ENCODE data around the gene NKAIN2. TPM values are rescaled to one million over a fixed set of nuclear protein-coding genes. Genes with fewer than 3 reads are reported as not detected.

The NKAIN2 gene
- total RNA-seq, 1 experiment from 2014 or later: not detected

DNA sequence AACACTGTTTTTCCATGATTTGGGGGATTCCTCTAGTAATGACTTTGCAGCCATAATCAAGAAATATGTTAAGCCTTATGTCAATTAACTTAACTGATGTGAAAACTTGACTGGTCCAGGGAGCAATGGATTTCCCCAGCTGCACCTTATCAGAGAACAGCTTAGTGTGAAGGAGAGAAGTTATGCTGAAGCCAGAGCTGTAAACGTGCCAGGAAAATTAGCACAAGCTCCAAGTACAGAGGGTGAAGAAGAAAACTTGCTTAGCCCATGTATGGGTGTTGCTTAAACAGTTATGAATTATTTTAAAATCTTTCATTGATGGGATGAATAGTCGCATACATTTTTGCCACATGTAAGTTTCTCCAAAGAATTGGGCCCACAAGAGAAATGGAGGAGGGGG, 943.7 kb downstream of the NKAIN2 start:
- H3K9me3 Mint-ChIP-seq (ENCODE audit: low read depth, unreplicated experiment): no peaks in the 10 kb centered on the region
- H3K27me3 Mint-ChIP-seq (ENCODE audit: unreplicated experiment): no peaks in the 10 kb centered on the region
- no peak overlapping the region for H3K27ac Mint-ChIP-seq (ENCODE audit: unreplicated experiment)
- BruUV-seq (replicated peaks): no TSS peak
- CTCF ChIA-PET: no interaction called here
- H3K4me1 Mint-ChIP-seq (ENCODE audit: low read depth, unreplicated experiment): no peaks in the 10 kb centered on the region
- intact Hi-C loops (cut with micrococcal nuclease; ENCODE audit: unreplicated experiment): no loop called here
- H3K36me3 Mint-ChIP-seq (ENCODE audit: insufficient read depth, unreplicated experiment): no peaks in the 10 kb centered on the region
- H3K4me3 Mint-ChIP-seq (ENCODE audit: low read depth, unreplicated experiment): no peak overlapping the region
- DNase-seq: no peak
- TF ChIP-seq, protein P1, sequence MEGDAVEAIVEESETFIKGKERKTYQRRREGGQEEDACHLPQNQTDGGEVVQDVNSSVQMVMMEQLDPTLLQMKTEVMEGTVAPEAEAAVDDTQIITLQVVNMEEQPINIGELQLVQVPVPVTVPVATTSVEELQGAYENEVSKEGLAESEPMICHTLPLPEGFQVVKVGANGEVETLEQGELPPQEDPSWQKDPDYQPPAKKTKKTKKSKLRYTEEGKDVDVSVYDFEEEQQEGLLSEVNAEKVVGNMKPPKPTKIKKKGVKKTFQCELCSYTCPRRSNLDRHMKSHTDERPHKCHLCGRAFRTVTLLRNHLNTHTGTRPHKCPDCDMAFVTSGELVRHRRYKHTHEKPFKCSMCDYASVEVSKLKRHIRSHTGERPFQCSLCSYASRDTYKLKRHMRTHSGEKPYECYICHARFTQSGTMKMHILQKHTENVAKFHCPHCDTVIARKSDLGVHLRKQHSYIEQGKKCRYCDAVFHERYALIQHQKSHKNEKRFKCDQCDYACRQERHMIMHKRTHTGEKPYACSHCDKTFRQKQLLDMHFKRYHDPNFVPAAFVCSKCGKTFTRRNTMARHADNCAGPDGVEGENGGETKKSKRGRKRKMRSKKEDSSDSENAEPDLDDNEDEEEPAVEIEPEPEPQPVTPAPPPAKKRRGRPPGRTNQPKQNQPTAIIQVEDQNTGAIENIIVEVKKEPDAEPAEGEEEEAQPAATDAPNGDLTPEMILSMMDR (IDR thresholded peaks at IDR 0.05; ENCODE audit: unreplicated experiment): no peak

DNA sequence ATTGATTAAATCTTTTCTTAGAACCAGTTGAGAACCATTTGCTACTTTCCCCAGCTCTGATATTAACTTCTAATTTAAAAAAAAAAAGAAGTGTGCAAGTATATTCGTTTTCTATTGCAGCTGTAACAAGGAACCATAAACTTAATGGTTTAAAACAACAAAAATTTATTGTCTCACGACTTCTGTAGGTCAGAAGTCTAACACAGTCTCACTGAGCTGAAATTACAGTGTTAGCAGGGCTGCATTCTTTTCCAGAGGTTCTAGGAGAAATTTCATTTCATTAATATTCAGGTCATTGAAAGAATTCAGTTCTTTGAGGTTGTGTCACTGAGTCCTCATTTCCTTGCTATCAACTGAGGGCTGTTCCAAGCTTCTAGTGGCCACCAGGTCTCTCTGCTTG, 945.1 kb downstream of the NKAIN2 start:
- DNase-seq: no peak
- intact Hi-C loops (cut with micrococcal nuclease; ENCODE audit: unreplicated experiment): no loop called here
- no peak overlapping the region for H3K27ac Mint-ChIP-seq (ENCODE audit: unreplicated experiment)
- no peaks in the 10 kb centered on the region for H3K36me3 Mint-ChIP-seq (ENCODE audit: insufficient read depth, unreplicated experiment)
- H3K9me3 Mint-ChIP-seq (ENCODE audit: low read depth, unreplicated experiment): no peaks in the 10 kb centered on the region
- H3K4me1 Mint-ChIP-seq (ENCODE audit: low read depth, unreplicated experiment): no peaks in the 10 kb centered on the region
- no peak overlapping the region for H3K4me3 Mint-ChIP-seq (ENCODE audit: low read depth, unreplicated experiment)
- H3K27me3 Mint-ChIP-seq (ENCODE audit: unreplicated experiment): no peaks in the 10 kb centered on the region
- no TSS peak for BruUV-seq (replicated peaks)
- CTCF ChIA-PET: no interaction called here
- TF ChIP-seq, protein P1 (IDR thresholded peaks at IDR 0.05; ENCODE audit: unreplicated experiment): no peak

DNA sequence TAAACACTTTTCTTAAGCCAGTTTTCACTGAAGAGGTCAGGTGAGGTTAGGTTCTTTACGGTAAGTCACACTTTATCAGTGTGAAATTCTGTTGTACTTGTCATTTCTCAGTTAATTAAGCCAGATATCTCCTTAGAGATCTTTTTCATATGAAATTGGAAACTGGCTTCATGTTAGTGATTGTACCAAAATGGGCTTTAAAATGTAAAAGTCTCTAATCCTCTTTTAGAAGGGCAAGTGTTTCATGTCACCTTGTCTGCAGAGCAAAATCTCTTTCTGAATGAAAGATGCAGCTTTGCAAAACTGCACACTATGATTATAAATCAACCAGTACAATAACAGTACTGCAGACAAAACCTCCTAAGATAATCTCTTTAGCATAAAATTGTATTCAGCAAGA, 949.3 kb downstream of the NKAIN2 start:
- CTCF ChIA-PET: no interaction called here
- Mint-ChIP-seq H3K36me3 (ENCODE audit: insufficient read depth, unreplicated experiment) (no peaks in the 10 kb centered on the region), H3K4me1 (ENCODE audit: low read depth, unreplicated experiment) (no peaks in the 10 kb centered on the region), H3K27me3 (ENCODE audit: unreplicated experiment) (no peaks in the 10 kb centered on the region), H3K27ac (ENCODE audit: unreplicated experiment) (no peak overlapping the region), H3K4me3 (ENCODE audit: low read depth, unreplicated experiment) (no peak overlapping the region), H3K9me3 (ENCODE audit: low read depth, unreplicated experiment) (no peaks in the 10 kb centered on the region)
- TF ChIP-seq, protein P1 (IDR thresholded peaks at IDR 0.05; ENCODE audit: unreplicated experiment): no peak
- intact Hi-C loops (cut with micrococcal nuclease; ENCODE audit: unreplicated experiment): no loop called here
- no TSS peak for BruUV-seq (replicated peaks)
- DNase-seq: no peak

DNA sequence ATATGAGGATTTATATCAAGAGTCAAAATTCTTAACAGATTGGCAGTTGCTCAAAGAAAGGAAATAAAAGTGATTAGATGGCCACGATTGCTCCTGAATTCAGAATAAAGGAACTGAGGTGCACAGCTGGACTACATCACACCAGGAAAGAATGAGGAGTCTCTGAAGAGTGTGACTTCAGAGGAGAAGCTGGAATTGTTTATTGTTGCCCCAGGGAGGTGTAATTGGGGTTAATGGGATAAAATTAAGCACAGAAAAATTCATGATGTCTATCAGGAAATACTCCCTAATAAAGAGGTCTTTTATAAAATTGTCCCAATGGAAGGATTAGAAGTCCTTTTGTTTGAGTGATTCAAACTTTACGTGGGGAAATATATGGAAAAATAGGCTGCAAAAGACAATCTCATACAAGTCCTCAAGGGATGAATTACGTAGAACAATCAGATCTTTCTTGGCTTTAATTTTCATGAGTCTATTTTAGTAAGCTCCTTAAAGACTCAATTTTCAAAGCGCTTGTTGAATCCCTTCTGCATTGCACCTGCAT, 950.0 kb downstream of the NKAIN2 start:
- H3K27me3 Mint-ChIP-seq (ENCODE audit: unreplicated experiment): no peaks in the 10 kb centered on the region
- intact Hi-C loops (cut with micrococcal nuclease; ENCODE audit: unreplicated experiment): no loop called here
- H3K27ac Mint-ChIP-seq (ENCODE audit: unreplicated experiment): no peak overlapping the region
- no TSS peak for BruUV-seq (replicated peaks)
- DNase-seq: no peak
- TF ChIP-seq, protein P1 (IDR thresholded peaks at IDR 0.05; ENCODE audit: unreplicated experiment): no peak
- no peaks in the 10 kb centered on the region for H3K4me1 Mint-ChIP-seq (ENCODE audit: low read depth, unreplicated experiment)
- no peaks in the 10 kb centered on the region for H3K36me3 Mint-ChIP-seq (ENCODE audit: insufficient read depth, unreplicated experiment)
- H3K9me3 Mint-ChIP-seq (ENCODE audit: low read depth, unreplicated experiment): no peaks in the 10 kb centered on the region
- CTCF ChIA-PET: no interaction called here
- no peak overlapping the region for H3K4me3 Mint-ChIP-seq (ENCODE audit: low read depth, unreplicated experiment)

Measured in Calu3 (cell line).